ENCODE measurements around the gene SHTN1.

DNA sequence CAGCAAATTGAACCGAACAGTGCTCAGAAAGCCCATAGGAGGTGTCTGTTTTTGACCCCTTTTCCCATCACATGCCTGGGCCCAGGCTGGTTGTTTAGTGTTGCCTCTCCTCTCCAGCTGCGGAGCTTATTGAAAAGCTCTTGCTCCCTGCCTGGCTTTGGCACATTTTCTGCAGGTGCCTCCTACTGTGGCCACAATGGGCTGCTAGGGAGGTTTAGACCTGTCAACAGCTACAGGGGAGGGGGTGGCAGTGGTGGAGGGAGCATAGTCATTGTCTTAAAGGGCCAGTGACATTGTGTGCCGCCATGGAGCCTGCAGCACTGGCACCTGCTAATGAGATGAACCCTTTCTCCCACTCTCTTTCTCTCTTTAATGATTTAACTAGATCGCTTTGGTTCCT is 168.9 kb downstream of the SHTN1 start:
- TF ChIP-seq, protein P1, sequence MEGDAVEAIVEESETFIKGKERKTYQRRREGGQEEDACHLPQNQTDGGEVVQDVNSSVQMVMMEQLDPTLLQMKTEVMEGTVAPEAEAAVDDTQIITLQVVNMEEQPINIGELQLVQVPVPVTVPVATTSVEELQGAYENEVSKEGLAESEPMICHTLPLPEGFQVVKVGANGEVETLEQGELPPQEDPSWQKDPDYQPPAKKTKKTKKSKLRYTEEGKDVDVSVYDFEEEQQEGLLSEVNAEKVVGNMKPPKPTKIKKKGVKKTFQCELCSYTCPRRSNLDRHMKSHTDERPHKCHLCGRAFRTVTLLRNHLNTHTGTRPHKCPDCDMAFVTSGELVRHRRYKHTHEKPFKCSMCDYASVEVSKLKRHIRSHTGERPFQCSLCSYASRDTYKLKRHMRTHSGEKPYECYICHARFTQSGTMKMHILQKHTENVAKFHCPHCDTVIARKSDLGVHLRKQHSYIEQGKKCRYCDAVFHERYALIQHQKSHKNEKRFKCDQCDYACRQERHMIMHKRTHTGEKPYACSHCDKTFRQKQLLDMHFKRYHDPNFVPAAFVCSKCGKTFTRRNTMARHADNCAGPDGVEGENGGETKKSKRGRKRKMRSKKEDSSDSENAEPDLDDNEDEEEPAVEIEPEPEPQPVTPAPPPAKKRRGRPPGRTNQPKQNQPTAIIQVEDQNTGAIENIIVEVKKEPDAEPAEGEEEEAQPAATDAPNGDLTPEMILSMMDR (conservative IDR thresholded peaks at IDR 0.05; ENCODE audit: low read depth in 2 of 2) = no peak
- TF ChIP-seq EZH2 (IDR thresholded peaks at IDR 0.05; ENCODE audit: low read depth, unreplicated experiment) = no peak
- no peak for TF ChIP-seq EZH2phosphoT487 (IDR thresholded peaks at IDR 0.05; ENCODE audit: unreplicated experiment)
- no peak for TF ChIP-seq POLR2AphosphoS5 (IDR thresholded peaks at IDR 0.05; ENCODE audit: low read depth)
- TF ChIP-seq, protein P2, sequence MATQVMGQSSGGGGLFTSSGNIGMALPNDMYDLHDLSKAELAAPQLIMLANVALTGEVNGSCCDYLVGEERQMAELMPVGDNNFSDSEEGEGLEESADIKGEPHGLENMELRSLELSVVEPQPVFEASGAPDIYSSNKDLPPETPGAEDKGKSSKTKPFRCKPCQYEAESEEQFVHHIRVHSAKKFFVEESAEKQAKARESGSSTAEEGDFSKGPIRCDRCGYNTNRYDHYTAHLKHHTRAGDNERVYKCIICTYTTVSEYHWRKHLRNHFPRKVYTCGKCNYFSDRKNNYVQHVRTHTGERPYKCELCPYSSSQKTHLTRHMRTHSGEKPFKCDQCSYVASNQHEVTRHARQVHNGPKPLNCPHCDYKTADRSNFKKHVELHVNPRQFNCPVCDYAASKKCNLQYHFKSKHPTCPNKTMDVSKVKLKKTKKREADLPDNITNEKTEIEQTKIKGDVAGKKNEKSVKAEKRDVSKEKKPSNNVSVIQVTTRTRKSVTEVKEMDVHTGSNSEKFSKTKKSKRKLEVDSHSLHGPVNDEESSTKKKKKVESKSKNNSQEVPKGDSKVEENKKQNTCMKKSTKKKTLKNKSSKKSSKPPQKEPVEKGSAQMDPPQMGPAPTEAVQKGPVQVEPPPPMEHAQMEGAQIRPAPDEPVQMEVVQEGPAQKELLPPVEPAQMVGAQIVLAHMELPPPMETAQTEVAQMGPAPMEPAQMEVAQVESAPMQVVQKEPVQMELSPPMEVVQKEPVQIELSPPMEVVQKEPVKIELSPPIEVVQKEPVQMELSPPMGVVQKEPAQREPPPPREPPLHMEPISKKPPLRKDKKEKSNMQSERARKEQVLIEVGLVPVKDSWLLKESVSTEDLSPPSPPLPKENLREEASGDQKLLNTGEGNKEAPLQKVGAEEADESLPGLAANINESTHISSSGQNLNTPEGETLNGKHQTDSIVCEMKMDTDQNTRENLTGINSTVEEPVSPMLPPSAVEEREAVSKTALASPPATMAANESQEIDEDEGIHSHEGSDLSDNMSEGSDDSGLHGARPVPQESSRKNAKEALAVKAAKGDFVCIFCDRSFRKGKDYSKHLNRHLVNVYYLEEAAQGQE (IDR thresholded peaks at IDR 0.05; ENCODE audit: unreplicated experiment) = no peak
- TF ChIP-seq JUNB (IDR thresholded peaks at IDR 0.05; ENCODE audit: unreplicated experiment) = no peak
- TF ChIP-seq, protein P3, sequence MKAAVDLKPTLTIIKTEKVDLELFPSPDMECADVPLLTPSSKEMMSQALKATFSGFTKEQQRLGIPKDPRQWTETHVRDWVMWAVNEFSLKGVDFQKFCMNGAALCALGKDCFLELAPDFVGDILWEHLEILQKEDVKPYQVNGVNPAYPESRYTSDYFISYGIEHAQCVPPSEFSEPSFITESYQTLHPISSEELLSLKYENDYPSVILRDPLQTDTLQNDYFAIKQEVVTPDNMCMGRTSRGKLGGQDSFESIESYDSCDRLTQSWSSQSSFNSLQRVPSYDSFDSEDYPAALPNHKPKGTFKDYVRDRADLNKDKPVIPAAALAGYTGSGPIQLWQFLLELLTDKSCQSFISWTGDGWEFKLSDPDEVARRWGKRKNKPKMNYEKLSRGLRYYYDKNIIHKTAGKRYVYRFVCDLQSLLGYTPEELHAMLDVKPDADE (IDR thresholded peaks at IDR 0.05) = no peak
- TF ChIP-seq, protein P4, sequence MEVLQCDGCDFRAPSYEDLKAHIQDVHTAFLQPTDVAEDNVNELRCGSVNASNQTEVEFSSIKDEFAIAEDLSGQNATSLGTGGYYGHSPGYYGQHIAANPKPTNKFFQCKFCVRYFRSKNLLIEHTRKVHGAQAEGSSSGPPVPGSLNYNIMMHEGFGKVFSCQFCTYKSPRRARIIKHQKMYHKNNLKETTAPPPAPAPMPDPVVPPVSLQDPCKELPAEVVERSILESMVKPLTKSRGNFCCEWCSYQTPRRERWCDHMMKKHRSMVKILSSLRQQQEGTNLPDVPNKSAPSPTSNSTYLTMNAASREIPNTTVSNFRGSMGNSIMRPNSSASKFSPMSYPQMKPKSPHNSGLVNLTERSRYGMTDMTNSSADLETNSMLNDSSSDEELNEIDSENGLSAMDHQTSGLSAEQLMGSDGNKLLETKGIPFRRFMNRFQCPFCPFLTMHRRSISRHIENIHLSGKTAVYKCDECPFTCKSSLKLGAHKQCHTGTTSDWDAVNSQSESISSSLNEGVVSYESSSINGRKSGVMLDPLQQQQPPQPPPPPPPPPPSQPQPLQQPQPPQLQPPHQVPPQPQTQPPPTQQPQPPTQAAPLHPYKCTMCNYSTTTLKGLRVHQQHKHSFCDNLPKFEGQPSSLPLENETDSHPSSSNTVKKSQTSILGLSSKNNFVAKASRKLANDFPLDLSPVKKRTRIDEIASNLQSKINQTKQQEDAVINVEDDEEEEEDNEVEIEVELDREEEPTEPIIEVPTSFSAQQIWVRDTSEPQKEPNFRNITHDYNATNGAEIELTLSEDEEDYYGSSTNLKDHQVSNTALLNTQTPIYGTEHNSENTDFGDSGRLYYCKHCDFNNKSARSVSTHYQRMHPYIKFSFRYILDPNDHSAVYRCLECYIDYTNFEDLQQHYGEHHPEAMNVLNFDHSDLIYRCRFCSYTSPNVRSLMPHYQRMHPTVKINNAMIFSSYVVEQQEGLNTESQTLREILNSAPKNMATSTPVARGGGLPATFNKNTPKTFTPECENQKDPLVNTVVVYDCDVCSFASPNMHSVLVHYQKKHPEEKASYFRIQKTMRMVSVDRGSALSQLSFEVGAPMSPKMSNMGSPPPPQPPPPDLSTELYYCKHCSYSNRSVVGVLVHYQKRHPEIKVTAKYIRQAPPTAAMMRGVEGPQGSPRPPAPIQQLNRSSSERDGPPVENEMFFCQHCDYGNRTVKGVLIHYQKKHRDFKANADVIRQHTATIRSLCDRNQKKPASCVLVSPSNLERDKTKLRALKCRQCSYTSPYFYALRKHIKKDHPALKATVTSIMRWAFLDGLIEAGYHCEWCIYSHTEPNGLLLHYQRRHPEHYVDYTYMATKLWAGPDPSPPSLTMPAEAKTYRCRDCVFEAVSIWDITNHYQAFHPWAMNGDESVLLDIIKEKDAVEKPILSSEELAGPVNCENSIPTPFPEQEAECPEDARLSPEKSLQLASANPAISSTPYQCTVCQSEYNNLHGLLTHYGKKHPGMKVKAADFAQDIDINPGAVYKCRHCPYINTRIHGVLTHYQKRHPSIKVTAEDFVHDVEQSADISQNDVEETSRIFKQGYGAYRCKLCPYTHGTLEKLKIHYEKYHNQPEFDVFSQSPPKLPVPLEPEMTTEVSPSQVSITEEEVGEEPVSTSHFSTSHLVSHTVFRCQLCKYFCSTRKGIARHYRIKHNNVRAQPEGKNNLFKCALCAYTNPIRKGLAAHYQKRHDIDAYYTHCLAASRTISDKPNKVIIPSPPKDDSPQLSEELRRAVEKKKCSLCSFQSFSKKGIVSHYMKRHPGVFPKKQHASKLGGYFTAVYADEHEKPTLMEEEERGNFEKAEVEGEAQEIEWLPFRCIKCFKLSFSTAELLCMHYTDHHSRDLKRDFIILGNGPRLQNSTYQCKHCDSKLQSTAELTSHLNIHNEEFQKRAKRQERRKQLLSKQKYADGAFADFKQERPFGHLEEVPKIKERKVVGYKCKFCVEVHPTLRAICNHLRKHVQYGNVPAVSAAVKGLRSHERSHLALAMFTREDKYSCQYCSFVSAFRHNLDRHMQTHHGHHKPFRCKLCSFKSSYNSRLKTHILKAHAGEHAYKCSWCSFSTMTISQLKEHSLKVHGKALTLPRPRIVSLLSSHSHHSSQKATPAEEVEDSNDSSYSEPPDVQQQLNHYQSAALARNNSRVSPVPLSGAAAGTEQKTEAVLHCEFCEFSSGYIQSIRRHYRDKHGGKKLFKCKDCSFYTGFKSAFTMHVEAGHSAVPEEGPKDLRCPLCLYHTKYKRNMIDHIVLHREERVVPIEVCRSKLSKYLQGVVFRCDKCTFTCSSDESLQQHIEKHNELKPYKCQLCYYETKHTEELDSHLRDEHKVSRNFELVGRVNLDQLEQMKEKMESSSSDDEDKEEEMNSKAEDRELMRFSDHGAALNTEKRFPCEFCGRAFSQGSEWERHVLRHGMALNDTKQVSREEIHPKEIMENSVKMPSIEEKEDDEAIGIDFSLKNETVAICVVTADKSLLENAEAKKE (CRISPR knock-in tag; IDR thresholded peaks at IDR 0.05) = peak; percentile 88; the same call in 1 of the 2 replicates
- 0 out of 2 replicates have a peak, but pooled peaks have one; percentile 29 for TF ChIP-seq CREB1 (CRISPR knock-in tag; IDR thresholded peaks at IDR 0.05; ENCODE audit: low read depth)
- TF ChIP-seq ZNF114 (CRISPR knock-in tag; IDR thresholded peaks at IDR 0.05) = no peak
